ENCODE measurements around the gene DNAJC3.
"Not testable (repeated sequence)": the region's sequence is repeated elsewhere in the genome, so short reads cannot be mapped to it uniquely, and the experiment has no call there.

The DNAJC3 gene

DNA sequence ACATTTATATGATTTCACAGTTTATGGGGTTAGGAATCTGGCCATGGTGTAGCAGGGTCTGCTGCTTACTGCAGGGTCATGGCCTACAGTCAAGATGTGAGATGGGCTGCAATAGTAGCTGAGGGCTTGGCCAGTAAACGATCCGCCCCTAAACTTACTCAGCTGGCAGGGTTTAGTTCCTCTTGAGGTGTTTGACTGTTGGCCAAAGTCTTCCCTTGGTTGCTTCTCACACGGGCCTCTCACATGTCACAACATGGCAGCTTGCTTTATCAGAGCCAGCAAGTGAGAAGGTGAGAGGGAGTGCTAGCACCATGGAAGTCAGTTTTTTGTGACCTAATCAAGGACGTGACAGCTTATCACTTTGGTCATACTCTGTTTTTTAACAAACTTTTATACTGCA is 77.1 kb downstream of the DNAJC3 start:
- H3K4me3 ChIP-seq (ENCODE audit: low read length), result no peak overlapping the region
- DNase-seq (ENCODE audit: low read depth), result no peak
- TF ChIP-seq, protein P1, sequence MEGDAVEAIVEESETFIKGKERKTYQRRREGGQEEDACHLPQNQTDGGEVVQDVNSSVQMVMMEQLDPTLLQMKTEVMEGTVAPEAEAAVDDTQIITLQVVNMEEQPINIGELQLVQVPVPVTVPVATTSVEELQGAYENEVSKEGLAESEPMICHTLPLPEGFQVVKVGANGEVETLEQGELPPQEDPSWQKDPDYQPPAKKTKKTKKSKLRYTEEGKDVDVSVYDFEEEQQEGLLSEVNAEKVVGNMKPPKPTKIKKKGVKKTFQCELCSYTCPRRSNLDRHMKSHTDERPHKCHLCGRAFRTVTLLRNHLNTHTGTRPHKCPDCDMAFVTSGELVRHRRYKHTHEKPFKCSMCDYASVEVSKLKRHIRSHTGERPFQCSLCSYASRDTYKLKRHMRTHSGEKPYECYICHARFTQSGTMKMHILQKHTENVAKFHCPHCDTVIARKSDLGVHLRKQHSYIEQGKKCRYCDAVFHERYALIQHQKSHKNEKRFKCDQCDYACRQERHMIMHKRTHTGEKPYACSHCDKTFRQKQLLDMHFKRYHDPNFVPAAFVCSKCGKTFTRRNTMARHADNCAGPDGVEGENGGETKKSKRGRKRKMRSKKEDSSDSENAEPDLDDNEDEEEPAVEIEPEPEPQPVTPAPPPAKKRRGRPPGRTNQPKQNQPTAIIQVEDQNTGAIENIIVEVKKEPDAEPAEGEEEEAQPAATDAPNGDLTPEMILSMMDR (conservative IDR thresholded peaks at IDR 0.05; ENCODE audit: low read length), result no peak

DNA sequence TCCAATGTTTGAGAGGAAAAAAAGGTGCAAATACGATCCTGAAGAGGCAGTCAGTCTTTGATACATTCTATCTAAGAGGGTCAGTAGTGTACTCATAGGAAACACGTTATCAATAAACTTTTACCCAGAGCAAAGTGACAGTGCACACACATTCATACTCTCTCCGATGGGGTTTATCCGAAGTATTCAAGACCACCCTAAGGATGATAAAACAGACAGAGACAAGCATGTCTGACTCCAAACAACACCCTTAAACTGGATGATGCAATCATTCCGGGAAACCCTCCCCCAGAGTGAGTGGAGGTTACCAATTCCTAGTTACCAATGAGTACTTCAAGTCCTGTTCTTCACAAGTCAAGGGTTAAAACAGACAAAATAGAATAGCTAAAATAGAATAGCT is 79.1 kb downstream of the DNAJC3 start:
- no peak for DNase-seq (ENCODE audit: low read depth)
- TF ChIP-seq, protein P1 (conservative IDR thresholded peaks at IDR 0.05; ENCODE audit: low read length), result no peak
- no peak overlapping the region for H3K4me3 ChIP-seq (ENCODE audit: low read length)

DNA sequence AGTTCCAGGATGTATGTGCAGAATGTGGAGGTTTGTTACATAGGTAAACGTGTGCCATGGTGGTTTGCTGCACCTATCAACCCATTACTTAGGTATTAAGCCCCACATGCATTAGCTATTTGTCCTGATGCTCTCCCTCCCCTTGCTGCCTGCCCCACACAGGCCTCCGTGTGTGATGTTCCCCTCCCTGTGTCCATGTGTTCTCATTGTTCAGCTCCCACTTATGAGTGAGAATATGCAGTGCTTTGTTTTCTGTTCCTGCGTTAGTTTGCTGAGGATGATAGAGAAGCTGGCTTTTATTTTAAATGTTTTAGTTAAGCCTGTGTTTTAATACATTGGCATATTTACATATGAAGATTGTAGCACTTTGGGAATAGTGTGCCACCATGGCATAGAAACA is 85.7 kb downstream of the DNAJC3 start:
- not testable (repeated sequence) for H3K4me3 ChIP-seq (ENCODE audit: low read length); DNase-seq (ENCODE audit: low read depth)

DNA sequence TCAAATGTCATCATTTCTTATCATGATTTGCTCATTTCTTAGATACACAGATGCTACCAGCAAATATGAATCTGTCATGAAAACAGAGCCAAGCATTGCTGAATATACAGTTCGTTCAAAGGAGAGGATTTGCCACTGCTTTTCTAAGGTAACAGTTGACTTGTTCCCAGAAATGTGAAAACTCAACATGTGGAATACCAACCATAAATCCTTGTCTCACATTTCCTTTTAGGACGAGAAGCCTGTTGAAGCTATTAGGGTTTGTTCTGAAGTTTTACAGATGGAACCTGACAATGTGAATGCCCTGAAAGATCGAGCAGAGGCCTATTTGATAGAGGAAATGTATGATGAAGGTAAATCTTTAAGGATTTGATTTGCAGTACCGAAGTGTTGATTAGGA is 86.7 kb downstream of the DNAJC3 start:
- TF ChIP-seq, protein P1 (conservative IDR thresholded peaks at IDR 0.05; ENCODE audit: low read length), result no peak
- DNase-seq (ENCODE audit: low read depth), result no peak
- no peak overlapping the region for H3K4me3 ChIP-seq (ENCODE audit: low read length)

DNA sequence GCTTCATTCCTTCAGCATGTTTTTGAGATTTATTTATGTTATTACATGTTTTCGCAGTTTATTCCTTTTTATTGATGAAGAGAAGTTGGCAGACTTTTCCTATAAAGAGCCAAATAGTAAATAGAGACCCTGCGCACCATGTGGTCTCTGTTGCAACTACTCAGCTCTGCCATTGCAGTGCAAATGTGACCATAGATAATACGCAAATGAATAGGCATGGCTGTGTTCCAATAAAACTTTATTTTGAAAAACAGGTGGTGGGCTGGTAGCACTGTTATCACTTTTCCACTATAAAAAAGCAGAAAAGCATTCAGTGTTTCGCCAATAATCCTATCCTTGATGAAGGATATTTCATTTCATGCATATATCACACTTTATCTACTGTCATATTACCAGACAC is 95.0 kb downstream of the DNAJC3 start:
- TF ChIP-seq, protein P1 (conservative IDR thresholded peaks at IDR 0.05; ENCODE audit: low read length), result no peak
- H3K4me3 ChIP-seq (ENCODE audit: low read length), result no peak overlapping the region
- no peak for DNase-seq (ENCODE audit: low read depth)

DNA sequence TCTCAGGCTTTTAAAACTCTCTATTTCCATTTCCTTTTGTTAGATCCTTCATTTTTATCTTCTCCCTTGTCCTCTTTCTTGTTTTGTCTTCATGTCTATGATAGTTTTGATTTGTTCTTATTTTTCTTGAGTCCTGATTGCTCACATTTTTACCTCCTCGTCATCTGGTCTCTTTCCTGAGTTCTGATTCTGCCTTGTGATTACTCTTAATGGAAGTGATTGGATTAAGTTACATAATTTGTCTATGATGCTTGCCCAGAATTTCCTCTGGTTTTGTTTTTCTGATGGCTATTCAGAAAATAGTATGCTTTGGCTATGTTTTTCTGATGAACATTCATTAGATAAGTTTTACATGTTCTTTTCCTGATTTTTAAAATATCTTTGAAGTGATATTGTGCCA is 102.6 kb downstream of the DNAJC3 start:
- no peak overlapping the region for H3K4me3 ChIP-seq (ENCODE audit: low read length)
- DNase-seq (ENCODE audit: low read depth), result no peak
- TF ChIP-seq, protein P1 (conservative IDR thresholded peaks at IDR 0.05; ENCODE audit: low read length), result no peak

DNA sequence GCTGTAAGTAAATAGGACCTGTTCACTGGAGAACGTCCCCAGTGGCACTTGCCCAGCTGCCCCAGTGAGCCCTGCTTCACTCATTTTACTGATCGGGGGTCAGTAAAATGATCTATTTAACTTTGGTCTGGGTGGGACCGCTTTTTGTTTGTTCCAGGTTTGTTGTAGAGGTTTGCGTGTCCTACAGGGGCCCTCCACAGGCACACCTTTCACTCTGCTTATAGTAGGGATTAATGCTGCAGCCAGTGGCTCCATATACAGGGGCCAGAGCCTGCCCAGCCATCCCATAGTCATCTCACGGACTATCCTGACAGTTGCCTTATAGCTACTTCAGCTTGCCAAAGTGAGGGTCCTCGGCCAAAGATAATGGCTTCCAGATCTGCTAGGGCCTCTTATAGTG is 104.1 kb downstream of the DNAJC3 start:
- TF ChIP-seq, protein P1 (conservative IDR thresholded peaks at IDR 0.05; ENCODE audit: low read length), result no peak
- no peak for DNase-seq (ENCODE audit: low read depth)
- no peak overlapping the region for H3K4me3 ChIP-seq (ENCODE audit: low read length)

DNA sequence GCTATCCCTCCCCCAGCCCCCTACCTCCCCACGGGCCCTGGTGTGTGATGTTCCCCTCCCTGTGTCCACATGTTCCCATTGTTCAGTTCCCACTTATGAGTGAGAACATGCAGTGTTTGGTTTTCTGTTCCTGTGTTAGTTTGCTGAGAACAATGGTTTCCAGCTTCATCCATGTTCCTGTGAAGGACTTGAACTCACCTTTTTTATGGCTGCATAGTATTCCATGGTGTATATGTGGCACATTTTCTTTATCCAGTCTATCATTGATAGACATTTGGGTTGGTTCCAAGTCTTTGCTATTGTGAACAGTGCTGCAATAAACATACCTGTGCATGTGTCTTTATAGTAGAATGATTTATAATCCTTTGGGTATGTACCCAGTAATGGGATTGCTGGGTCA is 105.0 kb downstream of the DNAJC3 start:
- H3K4me3 ChIP-seq (ENCODE audit: low read length); DNase-seq (ENCODE audit: low read depth): not testable (repeated sequence)

Measured in AG10803 (cell line).